Measurements from ENCODE around the gene RRAGD.

RRAGD gene

DNA sequence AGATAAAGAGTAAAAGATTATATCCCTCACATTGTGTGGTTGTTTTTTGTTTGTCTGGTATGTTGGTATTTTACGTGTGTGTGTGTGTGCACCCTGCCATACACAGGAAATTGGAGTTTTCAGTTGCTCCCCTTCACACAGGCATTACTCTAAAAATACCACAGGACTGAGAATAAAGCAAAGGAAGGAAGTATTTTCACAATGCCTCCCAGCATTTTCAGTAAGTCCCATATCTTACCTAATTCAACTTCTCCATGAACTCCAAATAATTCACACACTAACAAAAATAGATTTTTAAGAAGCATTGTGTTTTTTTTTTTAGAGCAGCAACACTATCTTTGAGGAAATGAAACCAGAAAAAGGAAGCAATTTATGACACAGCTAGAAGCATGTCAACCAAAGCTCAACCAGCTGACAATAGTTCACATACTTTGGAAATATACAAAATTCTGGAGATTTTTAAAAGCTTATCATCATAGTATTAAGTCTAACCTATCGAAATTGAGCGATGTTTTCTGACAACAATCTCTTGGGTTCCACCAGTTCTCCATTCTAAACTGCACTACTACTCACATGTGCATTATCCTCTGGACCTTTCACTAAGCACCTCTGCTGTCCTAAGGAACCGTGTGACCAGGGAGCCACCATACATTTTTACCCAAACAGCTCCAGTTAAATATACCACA lies 61.6 kb downstream of the RRAGD start:
- peak overlapping the region; percentile 93 for H3K4me3 ChIP-seq (ENCODE audit: low read length, poor library complexity, severe bottlenecking)
- H4K20me1 ChIP-seq (ENCODE audit: insufficient read depth, low read length, poor library complexity, severe bottlenecking): peaks cover 43% of the 10 kb centered on the region
- no peak overlapping the region for H2AFZ ChIP-seq (ENCODE audit: low read length)
- no peaks in the 10 kb centered on the region for H3K9me3 ChIP-seq (ENCODE audit: insufficient read depth, low read depth, low read length)
- H3K9ac ChIP-seq (ENCODE audit: low read depth, low read length, poor library complexity, severe bottlenecking): peak overlapping the region; percentile 87
- H3K36me3 ChIP-seq (ENCODE audit: insufficient read depth, low read length): no peaks in the 10 kb centered on the region
- TF ChIP-seq, protein P1, sequence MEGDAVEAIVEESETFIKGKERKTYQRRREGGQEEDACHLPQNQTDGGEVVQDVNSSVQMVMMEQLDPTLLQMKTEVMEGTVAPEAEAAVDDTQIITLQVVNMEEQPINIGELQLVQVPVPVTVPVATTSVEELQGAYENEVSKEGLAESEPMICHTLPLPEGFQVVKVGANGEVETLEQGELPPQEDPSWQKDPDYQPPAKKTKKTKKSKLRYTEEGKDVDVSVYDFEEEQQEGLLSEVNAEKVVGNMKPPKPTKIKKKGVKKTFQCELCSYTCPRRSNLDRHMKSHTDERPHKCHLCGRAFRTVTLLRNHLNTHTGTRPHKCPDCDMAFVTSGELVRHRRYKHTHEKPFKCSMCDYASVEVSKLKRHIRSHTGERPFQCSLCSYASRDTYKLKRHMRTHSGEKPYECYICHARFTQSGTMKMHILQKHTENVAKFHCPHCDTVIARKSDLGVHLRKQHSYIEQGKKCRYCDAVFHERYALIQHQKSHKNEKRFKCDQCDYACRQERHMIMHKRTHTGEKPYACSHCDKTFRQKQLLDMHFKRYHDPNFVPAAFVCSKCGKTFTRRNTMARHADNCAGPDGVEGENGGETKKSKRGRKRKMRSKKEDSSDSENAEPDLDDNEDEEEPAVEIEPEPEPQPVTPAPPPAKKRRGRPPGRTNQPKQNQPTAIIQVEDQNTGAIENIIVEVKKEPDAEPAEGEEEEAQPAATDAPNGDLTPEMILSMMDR (conservative IDR thresholded peaks at IDR 0.05; ENCODE audit: low read length): no peak
- TF ChIP-seq EZH2phosphoT487 (IDR thresholded peaks at IDR 0.05; ENCODE audit: borderline replicate concordance): no peak
- H3K4me1 ChIP-seq (ENCODE audit: insufficient read depth, low read length, poor library complexity, severe bottlenecking): peaks cover 60% of the 10 kb centered on the region
- peaks cover 90% of the 10 kb centered on the region for H3K79me2 ChIP-seq (ENCODE audit: insufficient read depth, low read length)
- peak overlapping the region; percentile 88 for H3K4me2 ChIP-seq (ENCODE audit: low read depth, low read length, poor library complexity, severe bottlenecking)
- peaks cover 2% of the 10 kb centered on the region; the same call in 1 of the 2 replicates for H3F3A ChIP-seq (ENCODE audit: low read depth)
- no peaks in the 10 kb centered on the region for H3K27me3 ChIP-seq (ENCODE audit: insufficient read depth, low read length, poor library complexity, severe bottlenecking)
- H3K9me2 ChIP-seq (replicated peaks; ENCODE audit: low read depth, low read length): no peaks in the 10 kb centered on the region

DNA sequence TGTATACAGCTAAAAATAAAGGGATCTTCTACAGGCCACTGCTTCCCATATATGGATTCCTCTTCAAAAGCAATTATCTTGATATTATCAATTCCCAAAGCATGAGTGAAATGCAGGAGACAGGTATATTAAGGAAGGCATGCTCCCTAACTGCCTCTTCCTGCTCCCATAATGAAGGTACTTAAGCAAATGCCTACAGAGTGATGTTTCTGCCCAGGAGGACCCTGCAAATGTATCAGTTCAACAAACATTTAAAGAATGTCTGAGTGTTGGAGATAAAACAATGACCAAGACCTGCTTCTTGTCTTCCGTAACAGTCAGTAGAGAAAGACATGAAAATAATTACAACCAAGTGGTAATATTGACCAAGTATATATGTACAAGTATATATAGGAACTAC lies 63.7 kb downstream of the RRAGD start:
- peaks cover 97% of the 10 kb centered on the region for H3K79me2 ChIP-seq (ENCODE audit: insufficient read depth, low read length)
- no peaks in the 10 kb centered on the region for H3K9me2 ChIP-seq (replicated peaks; ENCODE audit: low read depth, low read length)
- peak overlapping the region; percentile 88 for H3K4me2 ChIP-seq (ENCODE audit: low read depth, low read length, poor library complexity, severe bottlenecking)
- H3K4me3 ChIP-seq (ENCODE audit: low read length, poor library complexity, severe bottlenecking): peak overlapping the region; percentile 93
- H3K9ac ChIP-seq (ENCODE audit: low read depth, low read length, poor library complexity, severe bottlenecking): peak overlapping the region; percentile 18
- no peaks in the 10 kb centered on the region for H3K27me3 ChIP-seq (ENCODE audit: insufficient read depth, low read length, poor library complexity, severe bottlenecking)
- TF ChIP-seq, protein P1 (conservative IDR thresholded peaks at IDR 0.05; ENCODE audit: low read length): no peak
- TF ChIP-seq EZH2phosphoT487 (IDR thresholded peaks at IDR 0.05; ENCODE audit: borderline replicate concordance): no peak
- H3K4me1 ChIP-seq (ENCODE audit: insufficient read depth, low read length, poor library complexity, severe bottlenecking): peaks cover 57% of the 10 kb centered on the region
- peaks cover 2% of the 10 kb centered on the region; the same call in 1 of the 2 replicates for H3F3A ChIP-seq (ENCODE audit: low read depth)
- H3K36me3 ChIP-seq (ENCODE audit: insufficient read depth, low read length): no peaks in the 10 kb centered on the region
- H3K9me3 ChIP-seq (ENCODE audit: insufficient read depth, low read depth, low read length): no peaks in the 10 kb centered on the region
- H2AFZ ChIP-seq (ENCODE audit: low read length): no peak overlapping the region
- H4K20me1 ChIP-seq (ENCODE audit: insufficient read depth, low read length, poor library complexity, severe bottlenecking): peaks cover 60% of the 10 kb centered on the region

DNA sequence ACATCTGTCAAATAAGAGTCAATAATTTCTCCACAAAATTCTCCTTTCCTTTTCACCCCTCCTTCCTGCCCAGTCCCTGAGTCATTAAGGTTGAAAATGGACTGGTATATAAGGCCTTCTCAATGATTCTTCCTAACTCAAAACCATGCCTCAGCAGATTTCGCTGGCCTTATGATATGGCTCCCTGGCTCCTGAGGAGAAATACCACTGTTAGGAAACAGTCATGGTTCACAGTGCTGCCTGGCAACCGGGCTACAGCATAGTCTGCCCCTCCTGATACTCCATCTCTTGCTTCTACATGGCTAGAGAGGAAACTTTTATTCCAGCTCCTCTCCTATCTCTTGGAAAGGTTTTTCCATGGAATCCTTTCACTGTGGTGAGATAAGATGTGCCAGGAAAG lies 64.2 kb downstream of the RRAGD start:
- no peaks in the 10 kb centered on the region for H3K9me2 ChIP-seq (replicated peaks; ENCODE audit: low read depth, low read length)
- peak overlapping the region; percentile 18 for H3K9ac ChIP-seq (ENCODE audit: low read depth, low read length, poor library complexity, severe bottlenecking)
- peak overlapping the region; percentile 88 for H3K4me2 ChIP-seq (ENCODE audit: low read depth, low read length, poor library complexity, severe bottlenecking)
- H3K79me2 ChIP-seq (ENCODE audit: insufficient read depth, low read length): peaks cover 97% of the 10 kb centered on the region
- peak overlapping the region; percentile 93 for H3K4me3 ChIP-seq (ENCODE audit: low read length, poor library complexity, severe bottlenecking)
- TF ChIP-seq, protein P1 (conservative IDR thresholded peaks at IDR 0.05; ENCODE audit: low read length): no peak
- no peak for TF ChIP-seq EZH2phosphoT487 (IDR thresholded peaks at IDR 0.05; ENCODE audit: borderline replicate concordance)
- H2AFZ ChIP-seq (ENCODE audit: low read length): no peak overlapping the region
- H3K27me3 ChIP-seq (ENCODE audit: insufficient read depth, low read length, poor library complexity, severe bottlenecking): no peaks in the 10 kb centered on the region
- H3K36me3 ChIP-seq (ENCODE audit: insufficient read depth, low read length): no peaks in the 10 kb centered on the region
- H4K20me1 ChIP-seq (ENCODE audit: insufficient read depth, low read length, poor library complexity, severe bottlenecking): peaks cover 62% of the 10 kb centered on the region
- H3K9me3 ChIP-seq (ENCODE audit: insufficient read depth, low read depth, low read length): no peaks in the 10 kb centered on the region
- peaks cover 2% of the 10 kb centered on the region; the same call in 1 of the 2 replicates for H3F3A ChIP-seq (ENCODE audit: low read depth)
- H3K4me1 ChIP-seq (ENCODE audit: insufficient read depth, low read length, poor library complexity, severe bottlenecking): peaks cover 54% of the 10 kb centered on the region
